GM19035 (cell line): Measurements from ENCODE around the gene BANK1.

Source experiments
- ATAC-seq: cut with Tn5 transposase; IDR thresholded peaks from one replicate; pipeline ENCODE4 v1.9.1; 2021; ENCODE audit not compliant: unreplicated experiment

BANK1 gene

DNA sequence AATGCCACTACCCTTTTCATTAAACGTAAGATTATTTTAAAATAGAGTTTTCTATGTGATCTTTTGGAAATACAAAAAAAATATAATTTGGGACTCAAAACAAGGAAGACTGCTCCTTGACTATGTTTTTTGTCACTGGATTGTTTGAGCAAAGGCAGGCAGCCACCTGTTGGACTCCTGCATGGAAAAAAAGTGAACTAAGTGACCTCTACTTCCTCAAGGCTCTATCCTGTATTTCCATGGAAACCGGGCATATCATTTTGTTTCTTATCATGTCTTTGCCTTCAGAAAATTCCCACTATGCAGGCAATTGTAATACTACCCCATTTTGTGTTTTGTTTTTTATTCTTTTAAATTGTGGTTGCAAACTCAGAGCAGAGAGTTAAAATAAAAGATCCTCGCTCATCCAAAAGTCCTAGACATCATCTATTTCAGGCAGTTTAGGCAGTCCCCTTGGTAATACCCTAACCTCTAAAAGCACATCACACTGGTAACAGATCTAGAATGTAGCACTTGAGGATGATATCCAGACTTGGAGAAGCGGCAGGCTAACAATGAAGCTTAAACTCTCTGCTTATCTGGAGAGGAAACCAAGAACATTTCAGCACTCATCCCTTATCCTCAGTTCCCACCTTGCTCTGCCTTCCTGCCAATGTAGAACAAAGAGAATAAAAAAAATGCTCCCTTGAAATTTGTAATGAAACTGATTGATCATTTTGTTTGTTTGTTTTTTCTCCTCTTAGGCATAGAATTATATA lies 165.7 kb downstream of the BANK1 start:
- no peak for ATAC-seq

DNA sequence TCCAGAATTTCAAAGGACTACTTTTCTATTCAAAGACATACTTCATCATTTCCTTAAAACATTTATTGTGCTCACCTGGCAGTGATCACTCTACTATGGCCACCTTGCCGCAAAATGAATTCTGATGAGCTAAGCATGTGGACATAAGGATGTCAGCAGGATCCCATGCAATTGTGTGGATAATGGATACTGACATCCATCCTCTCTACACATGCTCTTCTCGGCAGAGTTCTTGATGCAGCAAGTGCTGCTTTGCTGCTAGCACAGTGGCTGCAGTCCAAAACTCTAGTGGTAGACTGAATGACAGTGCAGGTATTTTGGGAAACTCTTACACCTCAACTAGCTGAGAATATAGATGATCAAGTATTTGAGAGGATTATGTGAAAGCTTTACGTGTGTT lies 168.0 kb downstream of the BANK1 start:
- no peak for ATAC-seq

DNA sequence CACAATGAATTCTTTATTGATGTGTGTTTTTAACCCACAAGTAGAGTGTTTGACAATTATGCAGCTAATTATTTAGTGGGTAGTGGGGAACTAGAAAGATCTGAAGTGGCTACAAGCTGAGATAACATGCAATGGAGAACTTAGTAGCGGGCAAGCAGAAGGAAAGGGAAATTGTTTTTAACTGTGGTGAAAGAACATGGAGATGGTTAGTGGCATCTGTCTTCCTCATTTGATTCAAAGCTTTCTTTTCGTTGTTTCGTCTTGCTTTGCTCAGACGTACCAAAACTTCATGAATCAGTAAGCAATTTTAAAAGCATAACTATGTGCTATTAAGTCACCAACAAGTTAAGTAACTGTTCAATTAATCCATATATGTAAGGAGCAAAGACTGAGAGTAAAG lies 169.9 kb downstream of the BANK1 start:
- no peak for ATAC-seq

DNA sequence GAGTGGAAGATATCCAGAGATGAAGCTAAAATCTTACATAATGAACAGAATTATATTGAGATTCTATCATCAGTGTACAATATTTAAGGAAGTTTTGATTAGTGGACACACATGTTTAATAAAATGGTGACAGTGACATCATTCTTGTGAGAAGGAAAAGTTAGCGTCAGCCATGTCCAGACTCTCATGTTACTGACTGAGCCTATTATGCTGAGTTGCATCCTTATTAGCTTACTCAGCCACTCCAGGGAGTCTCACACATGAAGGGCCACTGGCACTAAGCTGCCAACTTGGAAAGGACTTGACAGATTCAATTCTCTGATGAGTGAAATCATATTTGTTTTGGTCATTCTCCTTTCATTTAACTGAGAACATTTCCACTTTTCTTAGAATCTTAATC lies 170.6 kb downstream of the BANK1 start:
- ATAC-seq, result no peak

DNA sequence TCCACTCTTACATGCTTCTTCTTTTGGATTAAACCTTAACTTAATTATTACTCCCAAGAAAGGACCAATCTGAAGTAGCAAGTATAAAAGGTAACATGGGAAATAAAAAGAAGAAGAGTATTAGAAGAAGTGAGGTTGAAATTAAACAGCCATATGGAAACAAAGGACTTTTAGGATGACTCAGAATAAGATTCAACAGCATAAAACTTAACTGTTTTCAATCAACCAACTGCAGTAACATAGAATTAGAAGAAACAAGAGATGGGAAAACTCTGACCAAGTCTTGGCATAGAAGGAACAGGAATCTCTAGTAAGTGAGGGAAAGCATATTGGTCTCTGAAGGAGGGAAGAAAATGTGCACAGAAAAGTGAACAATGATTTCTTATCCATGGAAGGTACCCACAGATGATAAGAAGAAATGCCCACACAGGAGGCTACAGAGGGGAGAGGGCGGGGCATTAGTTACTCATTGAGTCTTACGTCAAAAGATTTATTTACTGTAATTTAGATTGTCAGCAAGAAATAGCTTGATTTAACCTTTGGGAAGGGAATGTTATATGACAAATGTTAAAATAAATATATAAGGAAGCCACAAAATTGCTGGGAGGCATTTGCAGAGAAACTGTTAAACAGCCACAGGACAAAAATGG lies 177.3 kb downstream of the BANK1 start:
- no peak for ATAC-seq

DNA sequence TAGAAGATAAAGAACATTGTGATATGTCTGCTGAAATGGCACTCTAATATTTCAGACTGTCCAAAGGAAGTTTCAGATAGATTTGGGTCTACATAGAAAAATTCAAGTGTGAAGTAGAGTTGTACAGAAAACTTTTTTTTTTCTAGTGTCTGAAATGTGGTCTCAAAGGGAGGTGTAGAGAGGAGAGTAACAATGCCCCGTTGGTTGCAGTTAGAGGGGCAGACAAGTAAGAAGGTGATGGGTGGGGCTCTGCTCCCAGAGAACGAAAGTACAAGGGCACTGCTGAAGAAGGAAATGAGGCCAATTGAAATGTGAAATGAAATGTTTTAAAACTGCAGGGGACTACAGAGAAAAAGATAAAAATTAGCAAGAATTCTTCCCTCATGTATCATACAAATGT lies 177.8 kb downstream of the BANK1 start:
- no peak for ATAC-seq

DNA sequence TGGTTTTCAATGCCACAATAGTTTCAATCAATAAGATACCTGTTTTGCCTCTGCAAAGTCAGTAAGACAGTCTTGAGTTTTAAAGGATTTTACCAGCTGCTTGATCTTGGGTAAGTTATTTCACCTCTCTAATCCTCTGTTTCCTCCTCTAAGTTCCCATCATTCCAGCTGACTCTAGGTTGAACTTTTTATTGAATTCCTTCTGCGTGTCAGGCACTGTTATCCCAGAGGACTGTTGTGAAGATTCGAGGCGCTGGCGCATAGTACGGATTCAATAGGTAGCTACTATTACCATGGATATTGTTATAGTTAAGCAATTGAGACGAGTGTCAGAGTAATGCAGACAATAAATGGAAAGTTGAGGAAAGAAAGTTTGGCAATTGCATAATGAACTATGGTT lies 179.4 kb downstream of the BANK1 start:
- no peak for ATAC-seq

DNA sequence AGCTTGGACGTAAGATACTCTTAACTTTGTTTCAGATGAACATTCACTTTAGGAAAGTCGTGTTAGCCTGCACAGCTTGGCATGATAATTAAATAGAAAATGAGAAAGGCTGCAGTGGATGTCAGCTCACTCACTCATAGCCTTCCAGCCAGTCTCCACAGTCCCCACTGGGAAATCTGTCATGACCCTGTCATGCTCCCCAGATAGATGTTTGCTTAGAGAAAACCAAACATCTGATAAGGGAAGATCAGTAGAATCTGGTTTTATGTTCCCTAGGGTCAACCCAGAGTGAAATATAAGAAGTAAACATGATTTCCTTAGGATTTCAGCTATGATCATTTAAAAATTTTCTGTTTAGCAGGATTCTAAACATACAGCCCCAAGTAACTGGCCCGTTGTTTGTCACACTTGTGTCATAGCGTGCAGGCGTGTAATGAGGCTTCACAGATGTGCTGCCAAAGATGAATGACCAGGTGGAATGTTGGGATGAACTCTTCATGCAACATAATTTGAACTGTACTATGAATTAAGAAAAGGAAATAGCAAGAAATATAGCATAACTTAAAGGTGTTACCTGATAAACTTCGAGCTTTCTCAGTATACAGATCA lies 180.1 kb downstream of the BANK1 start:
- ATAC-seq, result no peak

DNA sequence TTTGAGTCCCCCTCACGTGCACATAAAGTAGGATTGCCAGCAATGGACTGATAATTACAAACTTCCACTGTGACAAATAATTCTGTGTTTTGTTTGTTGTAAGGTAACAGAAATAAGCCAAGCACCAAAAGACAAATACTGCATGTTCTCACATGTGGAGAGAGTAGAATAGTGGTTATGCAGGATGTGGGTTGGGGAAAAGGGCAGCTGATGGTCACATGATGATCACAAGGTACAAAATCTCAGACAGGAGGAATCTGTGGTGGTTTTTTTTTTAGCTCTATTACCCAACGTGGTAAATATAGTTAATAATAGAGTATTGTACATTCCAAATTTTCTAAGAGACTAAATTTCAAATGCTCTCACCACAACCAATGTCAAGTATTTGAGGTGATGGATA lies 182.3 kb downstream of the BANK1 start:
- no peak for ATAC-seq

DNA sequence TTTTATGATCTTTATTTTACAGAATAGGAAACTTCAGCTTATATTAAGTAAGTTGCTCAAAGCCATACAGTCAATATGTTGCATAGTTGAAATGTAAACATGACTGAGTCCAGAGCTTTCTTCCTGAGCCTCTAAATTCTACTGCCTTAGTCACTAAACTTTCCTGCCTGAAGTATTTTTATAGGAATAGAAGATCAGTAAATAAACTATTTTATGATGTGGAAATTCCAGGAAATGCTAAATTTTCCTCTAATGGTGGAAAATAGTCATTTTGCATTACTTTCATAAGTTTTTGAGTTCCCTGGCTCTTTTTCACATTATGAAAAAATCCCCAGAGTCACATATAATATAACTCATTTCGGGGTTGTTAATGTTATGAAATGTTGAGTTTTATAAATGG lies 182.8 kb downstream of the BANK1 start:
- no peak for ATAC-seq

DNA sequence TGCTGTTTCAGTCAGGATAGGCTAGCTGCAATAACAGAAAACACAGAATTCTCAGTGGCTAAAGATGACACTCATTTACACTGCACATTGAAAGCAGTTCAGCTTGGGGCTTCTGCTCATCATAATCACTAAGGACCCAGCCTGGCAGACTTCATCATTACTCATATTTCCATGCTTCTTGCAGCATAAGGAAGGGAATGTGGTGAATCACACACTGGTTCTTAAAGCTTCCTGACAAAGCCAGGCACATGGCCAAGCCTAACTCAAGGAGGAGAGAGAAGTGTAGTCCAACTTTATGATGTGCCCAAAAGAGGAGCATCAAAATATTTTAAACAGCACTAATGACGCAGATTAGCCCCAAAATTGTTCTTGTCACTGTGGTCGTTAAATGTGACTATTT lies 186.5 kb downstream of the BANK1 start:
- ATAC-seq, result no peak

DNA sequence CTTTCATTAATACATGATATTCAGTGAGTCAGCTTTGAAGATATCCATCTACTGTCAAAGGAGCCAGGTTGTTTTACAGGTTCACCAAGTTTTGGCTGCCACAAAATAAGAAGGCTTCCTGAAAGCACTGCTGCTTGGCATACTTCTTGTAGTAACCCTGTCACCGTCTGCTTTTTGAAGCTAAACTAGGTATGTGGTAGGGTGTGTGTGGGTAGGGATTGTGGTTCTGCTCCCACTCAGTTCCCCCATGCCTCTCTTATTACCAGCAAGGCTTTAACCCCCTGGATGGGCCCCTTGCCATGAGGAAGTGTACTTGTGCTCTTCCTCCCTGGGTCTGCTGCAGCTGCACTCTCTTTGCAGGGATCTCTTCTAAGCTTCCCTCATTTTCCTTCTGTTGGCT lies 191.2 kb downstream of the BANK1 start:
- ATAC-seq, result no peak

DNA sequence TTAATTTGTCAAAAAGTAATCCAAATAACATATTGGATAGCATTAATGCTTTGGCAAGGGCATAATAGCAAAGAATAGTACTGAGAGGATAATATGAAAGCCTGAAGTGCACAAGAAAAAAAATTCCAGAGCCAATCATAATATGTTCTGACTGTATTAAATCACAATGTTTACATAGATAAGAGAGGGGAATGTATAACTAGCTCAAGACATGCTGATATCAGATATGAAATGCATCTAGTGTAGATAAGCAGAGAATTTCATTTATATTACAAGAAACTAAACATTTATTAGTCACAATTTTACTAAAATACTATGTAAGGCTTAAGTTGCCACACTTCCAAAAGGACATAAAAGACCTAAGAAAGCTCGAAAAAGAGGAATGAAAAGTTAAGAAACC lies 193.3 kb downstream of the BANK1 start:
- no peak for ATAC-seq

DNA sequence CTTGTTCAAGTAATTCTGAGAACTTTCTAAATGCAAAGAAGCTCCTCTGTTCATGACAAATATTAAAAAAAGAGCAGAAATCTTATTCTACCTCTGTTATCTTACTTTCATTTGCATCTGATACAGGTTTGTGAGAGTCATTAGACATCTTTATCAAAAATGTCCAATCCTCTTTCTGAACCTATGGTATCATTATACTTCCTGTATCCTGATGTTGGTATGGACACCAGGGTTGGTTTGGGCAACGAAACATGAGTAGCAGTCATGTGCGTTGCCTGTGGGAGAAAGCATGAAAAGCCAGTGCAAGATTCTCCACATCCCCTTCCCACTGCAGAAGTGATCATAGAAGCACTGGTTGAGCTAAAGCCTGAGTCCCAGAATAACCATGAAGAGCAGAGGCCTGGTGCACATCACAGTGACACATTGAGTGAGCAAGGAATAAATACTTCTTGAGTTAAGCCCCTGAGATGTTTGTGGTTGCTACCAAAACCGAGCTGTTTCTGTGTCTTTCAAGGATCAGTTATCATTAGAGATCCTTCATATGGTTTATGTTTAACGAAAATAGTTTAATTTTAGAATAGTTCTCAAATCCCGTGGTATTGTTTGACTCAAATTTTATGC lies 197.2 kb downstream of the BANK1 start:
- peak; percentile 73 for ATAC-seq

DNA sequence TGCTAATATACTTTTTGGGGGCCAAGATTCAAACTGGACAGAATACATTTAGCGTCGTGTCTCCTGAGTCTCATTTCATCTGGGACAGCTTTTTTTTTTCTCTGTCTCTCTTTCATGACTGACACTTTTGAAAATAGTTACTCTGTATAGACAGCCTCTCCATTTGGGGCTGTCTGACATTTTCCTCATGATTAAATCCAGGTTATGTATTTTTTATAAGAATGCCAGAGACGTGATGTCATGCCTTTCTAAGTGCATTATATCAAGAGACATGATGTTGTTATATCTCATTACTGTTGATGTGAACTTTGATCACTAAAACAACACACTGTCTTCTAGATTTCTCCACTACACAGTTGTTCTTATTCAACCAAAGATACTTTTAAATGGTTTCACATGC lies 199.0 kb downstream of the BANK1 start:
- ATAC-seq, result no peak

DNA sequence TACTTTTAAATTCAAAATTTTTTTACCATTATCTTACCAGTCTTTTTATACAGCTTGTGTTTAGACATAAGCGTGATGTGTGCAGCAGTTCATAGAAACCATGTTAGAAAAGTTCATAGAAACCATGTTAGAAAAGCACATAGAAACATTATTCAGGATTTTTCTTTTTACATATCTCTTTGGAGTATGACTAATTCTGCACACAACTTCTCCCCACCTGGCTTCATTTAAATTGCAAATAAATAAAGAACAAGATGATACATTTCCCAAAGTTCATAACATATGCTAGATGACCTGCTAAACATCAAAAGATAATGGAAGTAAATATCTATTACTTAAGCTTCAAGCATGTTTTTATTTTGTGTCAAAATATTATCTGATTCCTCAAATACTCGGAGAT lies 201.9 kb downstream of the BANK1 start:
- no peak for ATAC-seq

DNA sequence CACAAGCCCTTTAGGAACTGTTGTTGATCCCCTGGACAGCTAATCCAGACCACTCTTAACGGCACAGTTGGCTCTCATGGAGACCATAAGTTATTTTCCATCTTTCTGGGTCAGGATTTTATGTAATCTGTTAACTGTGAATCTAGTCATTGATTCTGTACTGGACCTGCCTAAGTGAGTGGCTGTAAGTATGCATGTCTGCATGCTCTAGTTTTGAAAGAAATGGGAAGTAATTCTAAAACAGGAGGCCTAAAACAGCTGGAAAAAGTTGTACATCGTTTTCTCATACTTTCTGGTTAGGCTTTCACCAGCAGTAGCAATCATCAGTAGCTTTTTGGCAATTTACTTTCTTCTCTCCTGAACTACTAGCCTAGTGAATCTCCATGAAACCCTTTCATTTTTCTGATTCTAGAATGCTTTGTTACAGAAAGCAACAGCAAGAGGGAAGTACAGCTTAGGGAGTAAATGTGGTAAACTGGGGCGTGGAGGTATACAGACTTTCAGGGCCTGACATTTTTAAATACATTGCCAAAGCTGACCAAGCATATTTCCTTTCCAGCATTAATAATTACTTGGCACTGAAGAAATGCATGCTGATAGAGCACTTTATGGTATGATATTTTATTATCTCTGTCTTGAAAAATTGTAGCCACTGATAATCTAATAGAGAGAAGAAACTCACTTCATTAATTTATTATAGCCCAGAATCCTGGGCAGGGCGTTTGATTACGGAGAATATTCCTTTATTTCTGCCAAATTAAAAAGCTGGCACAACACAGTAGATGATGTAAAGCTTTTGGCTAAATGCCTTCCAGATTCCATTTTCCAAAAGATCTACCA lies 202.7 kb downstream of the BANK1 start:
- no peak for ATAC-seq

DNA sequence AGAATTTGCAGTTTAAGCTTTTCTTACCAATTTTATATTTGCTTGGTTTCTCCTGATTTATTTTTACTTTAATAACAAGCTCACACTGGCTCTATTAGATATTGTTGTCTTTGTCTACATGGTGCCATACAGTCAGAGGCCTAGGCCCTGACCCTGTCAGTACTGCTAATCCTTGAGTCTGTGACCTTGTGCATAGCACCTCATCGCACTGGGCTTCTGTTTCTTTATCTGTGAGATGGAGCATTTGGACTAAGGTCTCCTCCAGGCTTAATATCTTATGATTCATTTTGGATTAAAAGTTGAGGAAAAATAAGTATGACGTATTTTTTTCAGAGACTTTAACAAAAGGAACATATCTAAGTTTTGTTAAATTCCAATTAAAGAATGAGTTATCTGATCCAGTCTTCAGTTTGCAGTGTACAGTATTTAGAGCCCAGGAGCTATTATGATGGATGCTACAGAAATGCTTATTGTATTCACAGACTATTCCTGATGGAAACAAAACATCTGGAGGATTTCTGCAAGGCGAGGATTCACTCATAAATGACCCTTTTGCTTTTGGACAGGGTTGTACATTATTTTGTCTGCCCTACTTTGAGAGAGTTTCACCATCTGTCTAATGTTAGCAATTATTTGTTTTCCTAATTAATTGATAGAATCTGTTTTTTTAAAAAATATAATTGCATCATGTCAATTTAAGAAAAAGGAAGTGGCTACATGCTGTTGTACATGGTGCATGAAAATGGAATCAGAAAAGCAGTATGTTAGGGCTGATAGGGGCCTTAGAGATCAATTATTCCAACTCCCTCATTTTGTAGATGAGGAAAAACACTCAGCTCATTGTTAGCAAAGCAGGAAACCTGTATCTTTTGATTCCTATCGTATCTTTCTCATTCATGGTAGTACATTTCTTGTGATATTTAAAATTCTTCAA lies 203.6 kb downstream of the BANK1 start:
- no peak for ATAC-seq

DNA sequence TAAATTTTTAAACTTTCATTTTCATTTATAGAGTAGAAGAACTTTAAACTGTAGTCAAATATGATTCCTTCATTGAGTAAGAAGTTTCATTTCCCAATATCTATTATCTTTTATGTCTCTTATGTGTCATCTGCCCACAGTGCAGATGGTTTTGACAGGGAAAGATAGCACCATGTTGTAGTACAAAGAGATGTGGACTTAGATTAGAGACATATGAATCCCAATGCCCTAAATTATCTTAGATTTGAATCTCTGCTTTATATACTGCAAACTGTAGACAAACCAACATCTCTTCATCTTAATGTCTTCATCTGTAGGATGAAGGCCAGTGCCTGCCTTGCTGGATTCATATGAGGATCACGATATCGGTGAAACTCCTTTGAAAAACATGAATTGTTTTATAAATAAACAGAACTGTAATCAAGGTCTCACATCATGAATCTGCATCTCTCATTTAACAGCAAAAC lies 217.5 kb downstream of the BANK1 start:
- ATAC-seq, result peak; percentile 90

DNA sequence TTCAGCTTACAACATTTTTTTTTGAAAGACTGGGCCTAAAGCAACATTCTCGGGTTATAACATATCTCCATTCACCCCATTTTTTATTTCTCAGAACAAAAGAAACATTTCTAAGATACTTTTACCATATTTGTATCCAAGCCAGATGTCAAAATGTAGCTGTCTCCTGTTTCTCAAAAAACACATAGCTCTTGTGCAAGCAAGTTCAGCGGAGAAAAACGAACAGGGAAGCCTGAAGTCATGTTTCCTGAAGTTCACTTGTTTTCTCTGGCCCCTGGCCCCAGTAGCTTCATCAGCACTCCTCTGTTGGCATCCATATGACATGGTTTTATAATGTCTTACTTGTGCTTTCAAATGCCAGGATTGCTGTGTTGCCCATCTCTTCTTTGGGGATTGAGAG lies 218.2 kb downstream of the BANK1 start:
- ATAC-seq, result no peak
